ENCODE results near the gene BRMS1L. TPM values are rescaled to one million over a fixed set of nuclear protein-coding genes. Genes with fewer than 3 reads are reported as not detected.

The BRMS1L gene
- total and polyA plus RNA-seq, 2 of the 13 experiments (the other 11 are each of a cell fraction or from before 2014, with no cell fraction given) = 21.1 to 23.8 TPM

GRCh38 chr14:35818346-35819115 is 7.6 kb upstream of the BRMS1L start (continued):
- TF ChIP-seq, protein P1, sequence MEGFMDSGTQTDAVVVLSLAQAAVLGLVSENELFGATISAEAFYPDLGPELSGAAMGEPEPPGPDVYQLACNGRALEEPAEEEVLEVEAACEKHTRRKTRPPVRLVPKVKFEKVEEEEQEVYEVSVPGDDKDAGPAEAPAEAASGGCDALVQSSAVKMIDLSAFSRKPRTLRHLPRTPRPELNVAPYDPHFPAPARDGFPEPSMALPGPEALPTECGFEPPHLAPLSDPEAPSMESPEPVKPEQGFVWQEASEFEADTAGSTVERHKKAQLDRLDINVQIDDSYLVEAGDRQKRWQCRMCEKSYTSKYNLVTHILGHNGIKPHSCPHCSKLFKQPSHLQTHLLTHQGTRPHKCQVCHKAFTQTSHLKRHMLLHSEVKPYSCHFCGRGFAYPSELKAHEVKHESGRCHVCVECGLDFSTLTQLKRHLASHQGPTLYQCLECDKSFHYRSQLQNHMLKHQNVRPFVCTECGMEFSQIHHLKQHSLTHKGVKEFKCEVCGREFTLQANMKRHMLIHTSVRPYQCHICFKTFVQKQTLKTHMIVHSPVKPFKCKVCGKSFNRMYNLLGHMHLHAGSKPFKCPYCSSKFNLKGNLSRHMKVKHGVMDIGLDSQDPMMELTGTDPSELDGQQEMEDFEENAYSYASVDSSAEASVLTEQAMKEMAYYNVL (CRISPR knock-in tag; IDR thresholded peaks at IDR 0.05; ENCODE audit: borderline replicate concordance) = no peak
- TF ChIP-seq, protein P2, sequence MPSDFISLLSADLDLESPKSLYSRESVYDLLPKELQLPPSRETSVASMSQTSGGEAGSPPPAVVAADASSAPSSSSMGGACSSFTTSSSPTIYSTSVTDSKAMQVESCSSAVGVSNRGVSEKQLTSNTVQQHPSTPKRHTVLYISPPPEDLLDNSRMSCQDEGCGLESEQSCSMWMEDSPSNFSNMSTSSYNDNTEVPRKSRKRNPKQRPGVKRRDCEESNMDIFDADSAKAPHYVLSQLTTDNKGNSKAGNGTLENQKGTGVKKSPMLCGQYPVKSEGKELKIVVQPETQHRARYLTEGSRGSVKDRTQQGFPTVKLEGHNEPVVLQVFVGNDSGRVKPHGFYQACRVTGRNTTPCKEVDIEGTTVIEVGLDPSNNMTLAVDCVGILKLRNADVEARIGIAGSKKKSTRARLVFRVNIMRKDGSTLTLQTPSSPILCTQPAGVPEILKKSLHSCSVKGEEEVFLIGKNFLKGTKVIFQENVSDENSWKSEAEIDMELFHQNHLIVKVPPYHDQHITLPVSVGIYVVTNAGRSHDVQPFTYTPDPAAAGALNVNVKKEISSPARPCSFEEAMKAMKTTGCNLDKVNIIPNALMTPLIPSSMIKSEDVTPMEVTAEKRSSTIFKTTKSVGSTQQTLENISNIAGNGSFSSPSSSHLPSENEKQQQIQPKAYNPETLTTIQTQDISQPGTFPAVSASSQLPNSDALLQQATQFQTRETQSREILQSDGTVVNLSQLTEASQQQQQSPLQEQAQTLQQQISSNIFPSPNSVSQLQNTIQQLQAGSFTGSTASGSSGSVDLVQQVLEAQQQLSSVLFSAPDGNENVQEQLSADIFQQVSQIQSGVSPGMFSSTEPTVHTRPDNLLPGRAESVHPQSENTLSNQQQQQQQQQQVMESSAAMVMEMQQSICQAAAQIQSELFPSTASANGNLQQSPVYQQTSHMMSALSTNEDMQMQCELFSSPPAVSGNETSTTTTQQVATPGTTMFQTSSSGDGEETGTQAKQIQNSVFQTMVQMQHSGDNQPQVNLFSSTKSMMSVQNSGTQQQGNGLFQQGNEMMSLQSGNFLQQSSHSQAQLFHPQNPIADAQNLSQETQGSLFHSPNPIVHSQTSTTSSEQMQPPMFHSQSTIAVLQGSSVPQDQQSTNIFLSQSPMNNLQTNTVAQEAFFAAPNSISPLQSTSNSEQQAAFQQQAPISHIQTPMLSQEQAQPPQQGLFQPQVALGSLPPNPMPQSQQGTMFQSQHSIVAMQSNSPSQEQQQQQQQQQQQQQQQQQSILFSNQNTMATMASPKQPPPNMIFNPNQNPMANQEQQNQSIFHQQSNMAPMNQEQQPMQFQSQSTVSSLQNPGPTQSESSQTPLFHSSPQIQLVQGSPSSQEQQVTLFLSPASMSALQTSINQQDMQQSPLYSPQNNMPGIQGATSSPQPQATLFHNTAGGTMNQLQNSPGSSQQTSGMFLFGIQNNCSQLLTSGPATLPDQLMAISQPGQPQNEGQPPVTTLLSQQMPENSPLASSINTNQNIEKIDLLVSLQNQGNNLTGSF (CRISPR knock-in tag; IDR thresholded peaks at IDR 0.05) = no peak
- TF ChIP-seq ZNF530 (CRISPR knock-in tag; IDR thresholded peaks at IDR 0.05; ENCODE audit: low read depth) = no peak
- 0 out of 2 replicates have a peak, but pooled peaks have one; percentile 50 for TF ChIP-seq CHD4 (IDR thresholded peaks at IDR 0.05; ENCODE audit: borderline replicate concordance, low read length)
- no peak for TF ChIP-seq HNF4G (IDR thresholded peaks at IDR 0.05; ENCODE audit: borderline replicate concordance, low read depth, low read length)
- TF ChIP-seq HNF4G (CRISPR knock-in tag; IDR thresholded peaks at IDR 0.05; ENCODE audit: borderline replicate concordance, low read depth) = no peak
- TF ChIP-seq, protein P3, sequence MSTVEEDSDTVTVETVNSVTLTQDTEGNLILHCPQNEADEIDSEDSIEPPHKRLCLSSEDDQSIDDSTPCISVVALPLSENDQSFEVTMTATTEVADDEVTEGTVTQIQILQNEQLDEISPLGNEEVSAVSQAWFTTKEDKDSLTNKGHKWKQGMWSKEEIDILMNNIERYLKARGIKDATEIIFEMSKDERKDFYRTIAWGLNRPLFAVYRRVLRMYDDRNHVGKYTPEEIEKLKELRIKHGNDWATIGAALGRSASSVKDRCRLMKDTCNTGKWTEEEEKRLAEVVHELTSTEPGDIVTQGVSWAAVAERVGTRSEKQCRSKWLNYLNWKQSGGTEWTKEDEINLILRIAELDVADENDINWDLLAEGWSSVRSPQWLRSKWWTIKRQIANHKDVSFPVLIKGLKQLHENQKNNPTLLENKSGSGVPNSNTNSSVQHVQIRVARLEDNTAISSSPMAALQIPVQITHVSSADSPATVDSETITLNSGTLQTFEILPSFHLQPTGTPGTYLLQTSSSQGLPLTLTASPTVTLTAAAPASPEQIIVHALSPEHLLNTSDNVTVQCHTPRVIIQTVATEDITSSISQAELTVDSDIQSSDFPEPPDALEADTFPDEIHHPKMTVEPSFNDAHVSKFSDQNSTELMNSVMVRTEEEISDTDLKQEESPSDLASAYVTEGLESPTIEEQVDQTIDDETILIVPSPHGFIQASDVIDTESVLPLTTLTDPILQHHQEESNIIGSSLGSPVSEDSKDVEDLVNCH (CRISPR knock-in tag; IDR thresholded peaks at IDR 0.05) = no peak
- TF ChIP-seq PCBP1 (IDR thresholded peaks at IDR 0.05; ENCODE audit: borderline replicate concordance, low read depth, low read length) = no peak
- no peak for TF ChIP-seq ZNF10 (CRISPR knock-in tag; IDR thresholded peaks at IDR 0.05; ENCODE audit: borderline replicate concordance, low read depth)
- TF ChIP-seq STAG1 (CRISPR knock-in tag; IDR thresholded peaks at IDR 0.05) = peak; percentile 96
- no peak for TF ChIP-seq ZMYM2 (CRISPR knock-in tag; IDR thresholded peaks at IDR 0.05)
- TF ChIP-seq HCFC1 (IDR thresholded peaks at IDR 0.05; ENCODE audit: low read depth, low read length) = no peak
- TF ChIP-seq, protein P4, sequence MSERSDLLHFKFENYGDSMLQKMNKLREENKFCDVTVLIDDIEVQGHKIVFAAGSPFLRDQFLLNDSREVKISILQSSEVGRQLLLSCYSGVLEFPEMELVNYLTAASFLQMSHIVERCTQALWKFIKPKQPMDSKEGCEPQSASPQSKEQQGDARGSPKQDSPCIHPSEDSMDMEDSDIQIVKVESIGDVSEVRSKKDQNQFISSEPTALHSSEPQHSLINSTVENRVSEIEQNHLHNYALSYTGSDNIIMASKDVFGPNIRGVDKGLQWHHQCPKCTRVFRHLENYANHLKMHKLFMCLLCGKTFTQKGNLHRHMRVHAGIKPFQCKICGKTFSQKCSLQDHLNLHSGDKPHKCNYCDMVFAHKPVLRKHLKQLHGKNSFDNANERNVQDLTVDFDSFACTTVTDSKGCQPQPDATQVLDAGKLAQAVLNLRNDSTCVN (CRISPR knock-in tag; IDR thresholded peaks at IDR 0.05; ENCODE audit: borderline replicate concordance) = no peak
- no peak for TF ChIP-seq FLYWCH1 (CRISPR knock-in tag; IDR thresholded peaks at IDR 0.05)
- TF ChIP-seq SSRP1 (CRISPR knock-in tag; IDR thresholded peaks at IDR 0.05) = no peak
- TF ChIP-seq HDAC6 (IDR thresholded peaks at IDR 0.05; ENCODE audit: low read depth, low read length) = no peak
- no peak for TF ChIP-seq FIP1L1 (IDR thresholded peaks at IDR 0.05; ENCODE audit: borderline replicate concordance, insufficient read depth, low read depth, low read length)

Measured in HepG2 (cell line).